ENCODE results near the gene CREB3L2.
"Not testable (repeated sequence)": the region's sequence is repeated elsewhere in the genome, so short reads cannot be mapped to it uniquely, and the experiment has no call there.

The CREB3L2 gene

GRCh38 chr7:137862358-137862757 lies 139.5 kb downstream of the CREB3L2 start:
- no peak for DNase-seq

GRCh38 chr7:137860542-137860941 lies 141.3 kb downstream of the CREB3L2 start:
- DNase-seq, result no peak

- DNase-seq, result no peak
Measured at GRCh38 chr7:137853053-137853452, 148.8 kb downstream of the CREB3L2 start.

- no peak for DNase-seq
Measured at GRCh38 chr7:137852108-137852507, 149.8 kb downstream of the CREB3L2 start.

- no peak for DNase-seq
Measured at GRCh38 chr7:137850972-137851945, 150.6 kb downstream of the CREB3L2 start.

- DNase-seq, result no peak
Measured at GRCh38 chr7:137850571-137850970, 151.3 kb downstream of the CREB3L2 start.

GRCh38 chr7:137848095-137848494 lies 153.8 kb downstream of the CREB3L2 start:
- no peak for DNase-seq

- no peak for DNase-seq
Measured at GRCh38 chr7:137847568-137848050, 154.3 kb downstream of the CREB3L2 start.

GRCh38 chr7:137846827-137847567 lies 154.9 kb downstream of the CREB3L2 start, which contains the start of gene DGKI:
TSS of gene DGKI (minus strand) at chr7:137846974.
- no peak for DNase-seq

GRCh38 chr7:137846549-137846826 lies 155.4 kb downstream of the CREB3L2 start:
- no peak for DNase-seq

- no peak for DNase-seq
Measured at GRCh38 chr7:137844677-137845425, 157.0 kb downstream of the CREB3L2 start.

GRCh38 chr7:137839903-137840779 lies 161.7 kb downstream of the CREB3L2 start:
- no peak for DNase-seq

- no peak for DNase-seq
Measured at GRCh38 chr7:137838706-137839315, 163.1 kb downstream of the CREB3L2 start.

- DNase-seq, result no peak
Measured at GRCh38 chr7:137836541-137836940, 165.3 kb downstream of the CREB3L2 start.

- DNase-seq, result no peak
Measured at GRCh38 chr7:137836113-137836509, 165.8 kb downstream of the CREB3L2 start.

GRCh38 chr7:137835486-137836112 lies 166.3 kb downstream of the CREB3L2 start:
- no peak for DNase-seq

- no peak for DNase-seq
Measured at GRCh38 chr7:137834552-137834951, 167.3 kb downstream of the CREB3L2 start.

GRCh38 chr7:137832990-137833389 lies 168.9 kb downstream of the CREB3L2 start:
- not testable (repeated sequence) for DNase-seq

GRCh38 chr7:137832382-137832781 lies 169.5 kb downstream of the CREB3L2 start:
- DNase-seq, result no peak

GRCh38 chr7:137831555-137831954 lies 170.3 kb downstream of the CREB3L2 start:
- DNase-seq, result not testable (repeated sequence)

Data from CD4-positive, alpha-beta T cell treated with Interleukin-4 for 1 hour (primary cell).